PC-3 (cell line): ENCODE measurements around the gene CTNNBIP1.

Experiments
- EZH2 ChIP-seq: fragments of 300-600 bp; sonication (generic); IDR thresholded peaks from one replicate; pipeline ENCODE4 v1.6.1; 2017; ENCODE audit warnings: antibody characterized with exemption, mild to moderate bottlenecking, low read length; ENCODE audit not compliant: unreplicated experiment
- EZH2phosphoT487 ChIP-seq: fragments of 300-600 bp; sonication (generic); IDR thresholded peaks from 2 replicates; pipeline ENCODE4 v1.6.1; 2018; ENCODE audit warnings: mild to moderate bottlenecking, antibody characterized with exemption, low read length, borderline replicate concordance
- TF ChIP-seq, protein P1 (sequence below): fragments of 300-600 bp; sonication (generic); conservative IDR thresholded peaks from 2 replicates; pipeline ENCODE4 v1.5.1; 2017; ENCODE audit warnings: antibody characterized with exemption, low read depth, mild to moderate bottlenecking, low read length

DNA sequence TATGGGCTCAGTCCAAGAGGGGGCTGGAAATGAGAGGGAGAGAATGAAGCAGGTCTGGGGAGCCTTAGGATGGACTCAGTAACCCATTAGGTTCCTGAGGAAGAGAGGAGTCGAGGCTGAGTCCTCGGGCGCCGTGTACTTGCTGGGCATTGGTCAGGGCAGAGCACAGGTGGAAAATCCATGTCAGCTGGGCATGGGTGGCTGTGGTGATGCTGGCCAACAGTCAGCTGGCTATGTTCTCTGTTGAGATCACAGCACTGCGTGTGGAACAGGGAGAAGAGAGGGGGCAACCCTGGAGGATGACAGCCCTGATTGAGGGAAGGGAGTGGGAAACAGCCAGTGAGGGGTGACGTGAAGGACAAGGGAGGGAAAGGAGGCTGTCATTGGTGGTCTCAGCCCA, 43.2 kb downstream of the CTNNBIP1 start:
- TF ChIP-seq, protein P1, sequence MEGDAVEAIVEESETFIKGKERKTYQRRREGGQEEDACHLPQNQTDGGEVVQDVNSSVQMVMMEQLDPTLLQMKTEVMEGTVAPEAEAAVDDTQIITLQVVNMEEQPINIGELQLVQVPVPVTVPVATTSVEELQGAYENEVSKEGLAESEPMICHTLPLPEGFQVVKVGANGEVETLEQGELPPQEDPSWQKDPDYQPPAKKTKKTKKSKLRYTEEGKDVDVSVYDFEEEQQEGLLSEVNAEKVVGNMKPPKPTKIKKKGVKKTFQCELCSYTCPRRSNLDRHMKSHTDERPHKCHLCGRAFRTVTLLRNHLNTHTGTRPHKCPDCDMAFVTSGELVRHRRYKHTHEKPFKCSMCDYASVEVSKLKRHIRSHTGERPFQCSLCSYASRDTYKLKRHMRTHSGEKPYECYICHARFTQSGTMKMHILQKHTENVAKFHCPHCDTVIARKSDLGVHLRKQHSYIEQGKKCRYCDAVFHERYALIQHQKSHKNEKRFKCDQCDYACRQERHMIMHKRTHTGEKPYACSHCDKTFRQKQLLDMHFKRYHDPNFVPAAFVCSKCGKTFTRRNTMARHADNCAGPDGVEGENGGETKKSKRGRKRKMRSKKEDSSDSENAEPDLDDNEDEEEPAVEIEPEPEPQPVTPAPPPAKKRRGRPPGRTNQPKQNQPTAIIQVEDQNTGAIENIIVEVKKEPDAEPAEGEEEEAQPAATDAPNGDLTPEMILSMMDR = no peak
- no peak for TF ChIP-seq EZH2phosphoT487
- no peak for TF ChIP-seq EZH2
